Measurements from ENCODE around the gene CLDN7.

- TF ChIP-seq SUZ12 (IDR thresholded peaks at IDR 0.05; ENCODE audit: extremely low read depth, insufficient read depth, insufficient read length) (no peak), ZNF274 (IDR thresholded peaks at IDR 0.05; ENCODE audit: low read depth, low read length) (no peak)
Measured at GRCh38 chr17:7215136-7215638, 47.1 kb downstream of the CLDN7 start.
